H1 (cell line): ENCODE results near the gene DOP1B. TPM values are rescaled to one million over a fixed set of nuclear protein-coding genes. Genes with fewer than 3 reads are reported as not detected.

Experiments used
- POU5F1 ChIP-seq: IDR thresholded peaks from 2 replicates; pipeline ENCODE4 v1.6.1; 2011; ENCODE audit warnings: low read depth, mild to moderate bottlenecking, low read length, moderate library complexity
- polyA plus RNA-seq, 7 experiments: library from polyadenylated mRNA; depleted of rRNA in 3 of 7; stranded (reverse) in 5 of 7; unstranded in 2 of 7; fragments of >200 nt in 5 of 7; fragments of 200-250 nt in 2 of 7; gene quantifications; 1 replicate in 5 of 7; 2 replicates in 1 of 7; 4 replicates in 1 of 7; pipeline versions ENCODE4 v1.2.1 to v1.2.3, GENCODE V29; 2011 to 2013; ENCODE audit warnings: missing spikeins in 2 of 7, mixed read lengths in 2 of 7
- total RNA-seq: library from RNA; stranded (reverse); fragmentation: NEBNext Ultra II Directional; extraction: Animal tissue kit (Norgen Biotek cat#: 25700); gene quantifications from 2 replicates; pipeline ENCODE4 v1.2.1, GENCODE V29; 2021

Gene DOP1B
- total and polyA plus RNA-seq, 2 of the 8 experiments (the other 6 are each of a cell fraction or from before 2014, with no cell fraction given) = 2.8 to 9.9 TPM

- no peak for TF ChIP-seq POU5F1
Observed at GRCh38 chr21:36194024-36194423, 37.4 kb downstream of the DOP1B start (continued).
